HEK293 (cell line): ENCODE data around the gene ZNF556.
A peak's percentile ranks its signal among the peaks of the same experiment; 100 is the strongest.

Source experiments
- FEZF1 ChIP-seq: fragments of 450-650 bp; formaldehyde crosslinking; IDR thresholded peaks from 2 replicates; pipeline ENCODE4 v1.5.1; 2016; ENCODE audit warnings: missing biosample characterization, missing genetic modification characterization
- GLIS1 ChIP-seq: fragments of 450-650 bp; formaldehyde crosslinking; IDR thresholded peaks from 2 replicates; pipeline ENCODE4 v1.5.1; 2016; ENCODE audit warnings: missing biosample characterization, missing genetic modification characterization
- SP2 ChIP-seq: fragments of 450-650 bp; formaldehyde crosslinking; IDR thresholded peaks from 2 replicates; pipeline ENCODE4 v1.5.1; 2016; ENCODE audit warnings: missing biosample characterization, missing genetic modification characterization
- ZBTB20 ChIP-seq: fragments of 450-650 bp; formaldehyde crosslinking; IDR thresholded peaks from 2 replicates; pipeline ENCODE4 v1.5.1; 2016; ENCODE audit warnings: missing biosample characterization, missing genetic modification characterization
- ZBTB7A ChIP-seq: fragments of 450-650 bp; formaldehyde crosslinking; IDR thresholded peaks from 2 replicates; pipeline ENCODE4 v1.5.1; 2016; ENCODE audit warnings: low read depth, missing biosample characterization, missing genetic modification characterization
- ZFP69B ChIP-seq: fragments of 450-650 bp; formaldehyde crosslinking; IDR thresholded peaks from 2 replicates; pipeline ENCODE4 v1.5.1; 2016; ENCODE audit warnings: missing biosample characterization, missing genetic modification characterization
- ZNF146 ChIP-seq: fragments of 450-650 bp; formaldehyde crosslinking; IDR thresholded peaks from 2 replicates; pipeline ENCODE4 v1.5.1; 2016; ENCODE audit warnings: missing biosample characterization, missing genetic modification characterization
- ZNF184 ChIP-seq: fragments of 450-650 bp; IDR thresholded peaks from 2 replicates; pipeline ENCODE4 v1.5.1; 2018; ENCODE audit warnings: missing biosample characterization, mild to moderate bottlenecking, missing genetic modification characterization
- ZNF341 ChIP-seq: fragments of 450-650 bp; formaldehyde crosslinking; IDR thresholded peaks from 2 replicates; pipeline ENCODE4; 2016; ENCODE audit warnings: low read depth, missing biosample characterization, missing genetic modification characterization
- ZNF416 ChIP-seq: fragments of 450-650 bp; formaldehyde crosslinking; IDR thresholded peaks from 2 replicates; pipeline ENCODE4 v1.5.1; 2016; ENCODE audit warnings: missing biosample characterization, missing genetic modification characterization
- ZNF423 ChIP-seq: fragments of 450-650 bp; formaldehyde crosslinking; IDR thresholded peaks from 2 replicates; pipeline ENCODE4 v1.5.1; 2016; ENCODE audit warnings: missing biosample characterization, missing genetic modification characterization
- ZNF544 ChIP-seq: fragments of 450-650 bp; formaldehyde crosslinking; IDR thresholded peaks from 2 replicates; pipeline ENCODE4 v1.5.0; 2017; ENCODE audit warnings: missing biosample characterization, missing genetic modification characterization
- ZNF621 ChIP-seq: fragments of 450-650 bp; formaldehyde crosslinking; IDR thresholded peaks from 2 replicates; pipeline ENCODE4 v1.5.1; 2017; ENCODE audit warnings: missing biosample characterization, missing genetic modification characterization
- ZNF76 ChIP-seq: fragments of 450-650 bp; formaldehyde crosslinking; IDR thresholded peaks from 2 replicates; pipeline ENCODE4; 2016; ENCODE audit warnings: low read depth, missing biosample characterization, missing genetic modification characterization, borderline replicate concordance
- ZNF777 ChIP-seq: fragments of 450-650 bp; formaldehyde crosslinking; IDR thresholded peaks from 2 replicates; pipeline ENCODE4 v1.5.1; 2017; ENCODE audit warnings: missing biosample characterization, missing genetic modification characterization, borderline replicate concordance
- ZNF792 ChIP-seq: fragments of 450-650 bp; formaldehyde crosslinking; IDR thresholded peaks from 2 replicates; pipeline ENCODE4 v1.5.1; 2016; ENCODE audit warnings: missing biosample characterization, missing genetic modification characterization
- ZSCAN30 ChIP-seq: fragments of 450-650 bp; IDR thresholded peaks from 2 replicates; pipeline ENCODE4 v1.5.1; 2018; ENCODE audit warnings: missing biosample characterization, mild to moderate bottlenecking, missing genetic modification characterization, moderate library complexity
- TF ChIP-seq, protein P1 (sequence below): fragments of 450-650 bp; formaldehyde crosslinking; IDR thresholded peaks from 2 replicates; pipeline ENCODE4 v1.5.1; 2016; ENCODE audit warnings: missing biosample characterization, missing genetic modification characterization
- TF ChIP-seq, protein P2 (sequence below): fragments of 450-650 bp; formaldehyde crosslinking; IDR thresholded peaks from 2 replicates; pipeline ENCODE4 v1.5.1; 2017; ENCODE audit warnings: missing biosample characterization, mild to moderate bottlenecking, missing genetic modification characterization, moderate library complexity
- TF ChIP-seq, protein P3 (sequence below): fragments of 450-650 bp; formaldehyde crosslinking; IDR thresholded peaks from 2 replicates; pipeline ENCODE4 v1.5.1; 2016; ENCODE audit warnings: missing biosample characterization, missing genetic modification characterization
- TF ChIP-seq, protein P4 (sequence below): fragments of 450-650 bp; formaldehyde crosslinking; IDR thresholded peaks from 2 replicates; pipeline ENCODE4 v1.5.1; 2016; ENCODE audit warnings: missing biosample characterization, missing genetic modification characterization
- TF ChIP-seq, protein P5 (sequence below): fragments of 450-650 bp; formaldehyde crosslinking; IDR thresholded peaks from 2 replicates; pipeline ENCODE4 v1.5.1; 2016; ENCODE audit warnings: missing biosample characterization, missing genetic modification characterization
- TF ChIP-seq, protein P6 (sequence below): fragments of 450-650 bp; formaldehyde crosslinking; IDR thresholded peaks from 2 replicates; pipeline ENCODE4 v1.5.1; 2016; ENCODE audit warnings: missing biosample characterization, missing genetic modification characterization
- TF ChIP-seq, protein P7 (sequence below): fragments of 450-650 bp; formaldehyde crosslinking; IDR thresholded peaks from 2 replicates; pipeline ENCODE4 v1.5.1; 2016; ENCODE audit warnings: missing biosample characterization, missing genetic modification characterization

ZNF556 gene

DNA sequence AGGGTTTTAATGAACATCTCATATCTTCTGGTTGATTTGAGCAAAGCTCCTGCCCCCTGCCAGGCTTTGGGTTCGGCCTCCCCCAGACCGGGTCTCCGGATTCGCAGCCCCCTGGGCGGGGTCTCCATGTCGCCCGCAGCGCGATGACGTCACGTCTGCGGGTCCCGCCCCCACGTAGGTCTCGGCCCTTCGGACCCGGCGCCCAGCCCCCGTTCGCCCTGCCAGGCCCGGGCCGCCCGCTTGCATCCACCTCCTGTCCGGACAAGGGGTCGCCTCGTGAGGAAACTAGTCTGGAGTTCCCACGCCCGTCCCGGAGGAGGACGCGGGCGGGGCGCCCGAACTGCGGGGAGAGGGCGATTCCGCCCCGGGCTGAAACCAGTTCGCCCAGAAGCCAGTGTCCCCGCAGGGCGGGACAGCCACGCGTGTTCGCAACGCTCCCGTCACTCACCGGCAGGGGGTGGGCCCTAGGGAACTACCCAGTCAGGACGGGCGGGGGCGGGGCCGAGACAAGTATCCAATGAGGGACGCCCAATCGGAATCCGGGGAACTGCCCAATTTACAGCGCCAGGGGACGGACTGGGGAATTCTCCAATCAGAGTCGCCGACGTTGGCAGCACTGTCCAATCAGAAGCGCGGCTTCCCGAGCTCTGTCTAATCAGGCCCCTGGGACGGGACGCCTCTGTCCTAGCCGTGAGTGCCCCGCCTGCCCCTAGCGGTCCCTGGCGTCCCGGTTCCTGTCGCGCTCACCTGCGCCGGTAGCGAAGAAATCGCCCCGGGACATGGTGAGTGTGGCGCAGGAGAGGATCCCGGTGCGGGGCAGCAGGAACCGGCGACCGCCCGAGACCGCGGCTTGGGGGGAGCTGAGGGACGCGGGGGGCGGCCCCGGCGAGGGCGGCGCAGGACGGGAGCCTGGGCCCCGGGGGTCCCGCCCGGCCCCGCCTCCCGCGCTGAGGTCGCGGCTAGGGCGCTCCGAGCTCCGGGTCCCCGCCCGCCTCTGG lies 26.0 kb upstream of the ZNF556 start, which contains the start of gene ZNF555 (continued):
- TF ChIP-seq ZNF621 (tag by site-specific recombination) (no peak), SP2 (tag by site-specific recombination) (peak; percentile 96), ZBTB20 (peak; percentile 79; the same call in 1 of the 2 replicates), ZBTB7A (tag by site-specific recombination) (peak; percentile 85), ZNF416 (tag by site-specific recombination) (0 out of 2 replicates have a peak, but pooled peaks have one; percentile 37), ZNF184 (tag by site-specific recombination) (no peak), ZNF76 (tag by site-specific recombination) (no peak), ZSCAN30 (peak; percentile 39), ZNF544 (tag by site-specific recombination) (no peak), ZNF146 (tag by site-specific recombination) (peak; percentile 63; the same call in 1 of the 2 replicates), ZFP69B (tag by site-specific recombination) (peak; percentile 87), ZNF341 (tag by site-specific recombination) (peak; percentile 60), ZNF777 (tag by site-specific recombination) (peak; percentile 68; the same call in 1 of the 2 replicates), ZNF792 (tag by site-specific recombination) (0 out of 2 replicates have a peak, but pooled peaks have one; percentile 46), FEZF1 (tag by site-specific recombination) (peak; percentile 47; the same call in 1 of the 2 replicates), ZNF423 (tag by site-specific recombination) (0 out of 2 replicates have a peak, but pooled peaks have one; percentile 12), GLIS1 (tag by site-specific recombination) (peak; percentile 87)
- TF ChIP-seq, protein P1, sequence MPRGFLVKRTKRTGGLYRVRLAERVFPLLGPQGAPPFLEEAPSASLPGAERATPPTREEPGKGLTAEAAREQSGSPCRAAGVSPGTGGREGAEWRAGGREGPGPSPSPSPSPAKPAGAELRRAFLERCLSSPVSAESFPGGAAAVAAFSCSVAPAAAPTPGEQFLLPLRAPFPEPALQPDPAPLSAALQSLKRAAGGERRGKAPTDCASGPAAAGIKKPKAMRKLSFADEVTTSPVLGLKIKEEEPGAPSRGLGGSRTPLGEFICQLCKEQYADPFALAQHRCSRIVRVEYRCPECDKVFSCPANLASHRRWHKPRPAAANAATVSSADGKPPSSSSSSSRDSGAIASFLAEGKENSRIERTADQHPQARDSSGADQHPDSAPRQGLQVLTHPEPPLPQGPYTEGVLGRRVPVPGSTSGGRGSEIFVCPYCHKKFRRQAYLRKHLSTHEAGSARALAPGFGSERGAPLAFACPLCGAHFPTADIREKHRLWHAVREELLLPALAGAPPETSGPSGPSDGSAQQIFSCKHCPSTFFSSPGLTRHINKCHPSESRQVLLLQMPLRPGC (tag by site-specific recombination): peak; percentile 84
- TF ChIP-seq, protein P2, sequence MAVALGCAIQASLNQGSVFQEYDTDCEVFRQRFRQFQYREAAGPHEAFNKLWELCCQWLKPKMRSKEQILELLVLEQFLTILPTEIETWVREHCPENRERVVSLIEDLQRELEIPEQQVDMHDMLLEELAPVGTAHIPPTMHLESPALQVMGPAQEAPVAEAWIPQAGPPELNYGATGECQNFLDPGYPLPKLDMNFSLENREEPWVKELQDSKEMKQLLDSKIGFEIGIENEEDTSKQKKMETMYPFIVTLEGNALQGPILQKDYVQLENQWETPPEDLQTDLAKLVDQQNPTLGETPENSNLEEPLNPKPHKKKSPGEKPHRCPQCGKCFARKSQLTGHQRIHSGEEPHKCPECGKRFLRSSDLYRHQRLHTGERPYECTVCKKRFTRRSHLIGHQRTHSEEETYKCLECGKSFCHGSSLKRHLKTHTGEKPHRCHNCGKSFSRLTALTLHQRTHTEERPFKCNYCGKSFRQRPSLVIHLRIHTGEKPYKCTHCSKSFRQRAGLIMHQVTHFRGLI (tag by site-specific recombination): 0 out of 2 replicates have a peak, but pooled peaks have one; percentile 44
- TF ChIP-seq, protein P3, sequence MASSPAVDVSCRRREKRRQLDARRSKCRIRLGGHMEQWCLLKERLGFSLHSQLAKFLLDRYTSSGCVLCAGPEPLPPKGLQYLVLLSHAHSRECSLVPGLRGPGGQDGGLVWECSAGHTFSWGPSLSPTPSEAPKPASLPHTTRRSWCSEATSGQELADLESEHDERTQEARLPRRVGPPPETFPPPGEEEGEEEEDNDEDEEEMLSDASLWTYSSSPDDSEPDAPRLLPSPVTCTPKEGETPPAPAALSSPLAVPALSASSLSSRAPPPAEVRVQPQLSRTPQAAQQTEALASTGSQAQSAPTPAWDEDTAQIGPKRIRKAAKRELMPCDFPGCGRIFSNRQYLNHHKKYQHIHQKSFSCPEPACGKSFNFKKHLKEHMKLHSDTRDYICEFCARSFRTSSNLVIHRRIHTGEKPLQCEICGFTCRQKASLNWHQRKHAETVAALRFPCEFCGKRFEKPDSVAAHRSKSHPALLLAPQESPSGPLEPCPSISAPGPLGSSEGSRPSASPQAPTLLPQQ (tag by site-specific recombination): peak; percentile 81; the same call in 1 of the 2 replicates
- TF ChIP-seq, protein P4, sequence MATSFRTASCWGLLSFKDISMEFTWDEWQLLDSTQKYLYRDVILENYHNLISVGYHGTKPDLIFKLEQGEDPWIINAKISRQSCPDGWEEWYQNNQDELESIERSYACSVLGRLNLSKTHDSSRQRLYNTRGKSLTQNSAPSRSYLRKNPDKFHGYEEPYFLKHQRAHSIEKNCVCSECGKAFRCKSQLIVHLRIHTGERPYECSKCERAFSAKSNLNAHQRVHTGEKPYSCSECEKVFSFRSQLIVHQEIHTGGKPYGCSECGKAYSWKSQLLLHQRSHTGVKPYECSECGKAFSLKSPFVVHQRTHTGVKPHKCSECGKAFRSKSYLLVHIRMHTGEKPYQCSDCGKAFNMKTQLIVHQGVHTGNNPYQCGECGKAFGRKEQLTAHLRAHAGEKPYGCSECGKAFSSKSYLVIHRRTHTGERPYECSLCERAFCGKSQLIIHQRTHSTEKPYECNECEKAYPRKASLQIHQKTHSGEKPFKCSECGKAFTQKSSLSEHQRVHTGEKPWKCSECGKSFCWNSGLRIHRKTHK (tag by site-specific recombination): no peak
- TF ChIP-seq, protein P5, sequence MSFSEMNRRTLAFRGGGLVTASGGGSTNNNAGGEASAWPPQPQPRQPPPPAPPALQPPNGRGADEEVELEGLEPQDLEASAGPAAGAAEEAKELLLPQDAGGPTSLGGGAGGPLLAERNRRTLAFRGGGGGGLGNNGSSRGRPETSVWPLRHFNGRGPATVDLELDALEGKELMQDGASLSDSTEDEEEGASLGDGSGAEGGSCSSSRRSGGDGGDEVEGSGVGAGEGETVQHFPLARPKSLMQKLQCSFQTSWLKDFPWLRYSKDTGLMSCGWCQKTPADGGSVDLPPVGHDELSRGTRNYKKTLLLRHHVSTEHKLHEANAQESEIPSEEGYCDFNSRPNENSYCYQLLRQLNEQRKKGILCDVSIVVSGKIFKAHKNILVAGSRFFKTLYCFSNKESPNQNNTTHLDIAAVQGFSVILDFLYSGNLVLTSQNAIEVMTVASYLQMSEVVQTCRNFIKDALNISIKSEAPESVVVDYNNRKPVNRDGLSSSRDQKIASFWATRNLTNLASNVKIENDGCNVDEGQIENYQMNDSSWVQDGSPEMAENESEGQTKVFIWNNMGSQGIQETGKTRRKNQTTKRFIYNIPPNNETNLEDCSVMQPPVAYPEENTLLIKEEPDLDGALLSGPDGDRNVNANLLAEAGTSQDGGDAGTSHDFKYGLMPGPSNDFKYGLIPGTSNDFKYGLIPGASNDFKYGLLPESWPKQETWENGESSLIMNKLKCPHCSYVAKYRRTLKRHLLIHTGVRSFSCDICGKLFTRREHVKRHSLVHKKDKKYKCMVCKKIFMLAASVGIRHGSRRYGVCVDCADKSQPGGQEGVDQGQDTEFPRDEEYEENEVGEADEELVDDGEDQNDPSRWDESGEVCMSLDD: 0 out of 2 replicates have a peak, but pooled peaks have one; percentile 66
- TF ChIP-seq, protein P6, sequence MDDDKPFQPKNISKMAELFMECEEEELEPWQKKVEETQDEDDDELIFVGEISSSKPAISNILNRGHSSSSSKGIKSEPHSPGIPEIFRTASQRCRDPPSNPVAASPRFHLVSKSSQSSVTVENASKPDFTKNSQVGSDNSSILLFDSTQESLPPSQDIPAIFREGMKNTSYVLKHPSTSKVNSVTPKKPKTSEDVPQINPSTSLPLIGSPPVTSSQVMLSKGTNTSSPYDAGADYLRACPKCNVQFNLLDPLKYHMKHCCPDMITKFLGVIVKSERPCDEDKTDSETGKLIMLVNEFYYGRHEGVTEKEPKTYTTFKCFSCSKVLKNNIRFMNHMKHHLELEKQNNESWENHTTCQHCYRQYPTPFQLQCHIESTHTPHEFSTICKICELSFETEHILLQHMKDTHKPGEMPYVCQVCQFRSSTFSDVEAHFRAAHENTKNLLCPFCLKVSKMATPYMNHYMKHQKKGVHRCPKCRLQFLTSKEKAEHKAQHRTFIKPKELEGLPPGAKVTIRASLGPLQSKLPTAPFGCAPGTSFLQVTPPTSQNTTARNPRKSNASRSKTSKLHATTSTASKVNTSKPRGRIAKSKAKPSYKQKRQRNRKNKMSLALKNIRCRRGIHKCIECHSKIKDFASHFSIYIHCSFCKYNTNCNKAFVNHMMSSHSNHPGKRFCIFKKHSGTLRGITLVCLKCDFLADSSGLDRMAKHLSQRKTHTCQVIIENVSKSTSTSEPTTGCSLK: no peak
- TF ChIP-seq, protein P7, sequence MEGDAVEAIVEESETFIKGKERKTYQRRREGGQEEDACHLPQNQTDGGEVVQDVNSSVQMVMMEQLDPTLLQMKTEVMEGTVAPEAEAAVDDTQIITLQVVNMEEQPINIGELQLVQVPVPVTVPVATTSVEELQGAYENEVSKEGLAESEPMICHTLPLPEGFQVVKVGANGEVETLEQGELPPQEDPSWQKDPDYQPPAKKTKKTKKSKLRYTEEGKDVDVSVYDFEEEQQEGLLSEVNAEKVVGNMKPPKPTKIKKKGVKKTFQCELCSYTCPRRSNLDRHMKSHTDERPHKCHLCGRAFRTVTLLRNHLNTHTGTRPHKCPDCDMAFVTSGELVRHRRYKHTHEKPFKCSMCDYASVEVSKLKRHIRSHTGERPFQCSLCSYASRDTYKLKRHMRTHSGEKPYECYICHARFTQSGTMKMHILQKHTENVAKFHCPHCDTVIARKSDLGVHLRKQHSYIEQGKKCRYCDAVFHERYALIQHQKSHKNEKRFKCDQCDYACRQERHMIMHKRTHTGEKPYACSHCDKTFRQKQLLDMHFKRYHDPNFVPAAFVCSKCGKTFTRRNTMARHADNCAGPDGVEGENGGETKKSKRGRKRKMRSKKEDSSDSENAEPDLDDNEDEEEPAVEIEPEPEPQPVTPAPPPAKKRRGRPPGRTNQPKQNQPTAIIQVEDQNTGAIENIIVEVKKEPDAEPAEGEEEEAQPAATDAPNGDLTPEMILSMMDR (tag by site-specific recombination): peak; percentile 79
